Measurements from ENCODE around the gene TAOK3. TPM values are rescaled to one million over a fixed set of nuclear protein-coding genes. Genes with fewer than 3 reads are reported as not detected.

Gene TAOK3
- total RNA-seq, 1 donor, result 27.8 TPM

DNA sequence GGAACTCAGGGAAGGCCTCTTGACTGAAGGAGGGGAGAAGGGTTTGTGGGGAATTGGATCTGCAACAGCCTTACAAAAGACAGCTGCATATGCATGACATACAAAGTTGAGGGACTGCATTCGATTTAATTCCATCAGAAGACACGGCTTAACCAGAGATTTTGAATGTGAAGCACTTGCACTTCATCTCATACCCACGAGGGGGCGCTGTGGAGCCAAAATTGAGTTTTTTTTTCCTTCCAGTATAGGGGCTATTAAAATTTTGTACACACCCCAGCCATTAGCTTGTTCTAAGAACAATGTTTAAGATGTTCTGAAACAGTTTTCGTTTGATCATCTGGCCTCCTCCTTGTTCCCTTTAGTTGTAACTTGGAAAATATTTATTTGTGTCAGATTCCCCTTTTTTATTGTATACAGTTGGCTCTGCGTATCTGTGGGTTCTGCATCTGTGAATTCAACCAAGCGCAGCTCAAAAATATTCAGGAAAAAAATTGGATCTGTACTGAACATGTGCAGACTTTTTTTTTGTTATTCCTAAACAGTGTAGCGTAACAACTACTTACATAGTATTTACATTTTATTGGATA, 5.3 kb upstream of the TAOK3 start:
- DNase-seq (ENCODE audit: low read depth), result peak; percentile 71
- TF ChIP-seq, protein P1, sequence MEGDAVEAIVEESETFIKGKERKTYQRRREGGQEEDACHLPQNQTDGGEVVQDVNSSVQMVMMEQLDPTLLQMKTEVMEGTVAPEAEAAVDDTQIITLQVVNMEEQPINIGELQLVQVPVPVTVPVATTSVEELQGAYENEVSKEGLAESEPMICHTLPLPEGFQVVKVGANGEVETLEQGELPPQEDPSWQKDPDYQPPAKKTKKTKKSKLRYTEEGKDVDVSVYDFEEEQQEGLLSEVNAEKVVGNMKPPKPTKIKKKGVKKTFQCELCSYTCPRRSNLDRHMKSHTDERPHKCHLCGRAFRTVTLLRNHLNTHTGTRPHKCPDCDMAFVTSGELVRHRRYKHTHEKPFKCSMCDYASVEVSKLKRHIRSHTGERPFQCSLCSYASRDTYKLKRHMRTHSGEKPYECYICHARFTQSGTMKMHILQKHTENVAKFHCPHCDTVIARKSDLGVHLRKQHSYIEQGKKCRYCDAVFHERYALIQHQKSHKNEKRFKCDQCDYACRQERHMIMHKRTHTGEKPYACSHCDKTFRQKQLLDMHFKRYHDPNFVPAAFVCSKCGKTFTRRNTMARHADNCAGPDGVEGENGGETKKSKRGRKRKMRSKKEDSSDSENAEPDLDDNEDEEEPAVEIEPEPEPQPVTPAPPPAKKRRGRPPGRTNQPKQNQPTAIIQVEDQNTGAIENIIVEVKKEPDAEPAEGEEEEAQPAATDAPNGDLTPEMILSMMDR (IDR thresholded peaks at IDR 0.05; ENCODE audit: insufficient read depth, low read length), result peak; percentile 92
- peak overlapping the region; percentile 89 for H3K4me3 ChIP-seq (ENCODE audit: low read depth, low read length)

DNA sequence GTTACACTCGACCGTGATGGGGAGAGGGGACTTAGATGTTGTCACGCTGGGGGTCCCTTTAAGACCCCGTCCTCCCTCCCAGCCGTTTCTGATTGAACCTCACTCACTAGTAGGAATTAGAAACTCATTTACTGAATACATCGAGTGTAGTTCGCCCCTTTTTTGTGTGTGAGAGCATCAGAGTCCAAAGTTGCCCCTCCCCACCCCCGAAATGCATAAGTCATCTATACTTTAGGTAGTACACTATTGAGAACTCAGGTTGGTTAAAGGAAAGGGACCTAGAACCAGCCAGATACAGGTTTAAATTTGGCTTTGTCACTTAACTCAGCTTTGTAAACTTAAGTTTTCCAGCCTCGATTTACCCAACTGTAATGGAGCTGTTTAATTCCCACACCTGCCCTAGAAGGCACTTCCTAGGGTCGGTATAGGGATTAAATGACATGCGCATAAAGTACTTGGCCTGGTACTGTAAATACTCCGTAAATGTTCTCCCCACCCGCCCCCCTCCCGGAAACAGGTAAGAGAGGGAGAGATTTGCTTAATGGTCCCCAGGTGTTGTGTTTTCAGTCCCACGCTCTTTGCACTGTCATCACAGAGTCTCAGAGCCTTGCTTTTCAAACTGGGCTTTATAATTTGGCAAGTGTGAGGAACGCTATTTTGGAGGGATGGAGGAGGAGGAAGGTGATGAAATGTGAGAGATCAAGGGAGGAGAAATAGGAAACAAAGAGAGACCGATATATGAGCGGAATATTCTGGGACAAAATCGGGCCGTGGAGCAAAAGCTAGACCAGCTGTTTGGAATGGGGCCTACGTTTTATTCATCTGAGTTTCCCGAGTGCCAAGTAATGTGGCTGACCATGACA, 4.5 kb upstream of the TAOK3 start:
- DNase-seq (ENCODE audit: low read depth), result no peak
- TF ChIP-seq, protein P1 (IDR thresholded peaks at IDR 0.05; ENCODE audit: insufficient read depth, low read length), result no peak
- peak overlapping the region; percentile 89 for H3K4me3 ChIP-seq (ENCODE audit: low read depth, low read length)

DNA sequence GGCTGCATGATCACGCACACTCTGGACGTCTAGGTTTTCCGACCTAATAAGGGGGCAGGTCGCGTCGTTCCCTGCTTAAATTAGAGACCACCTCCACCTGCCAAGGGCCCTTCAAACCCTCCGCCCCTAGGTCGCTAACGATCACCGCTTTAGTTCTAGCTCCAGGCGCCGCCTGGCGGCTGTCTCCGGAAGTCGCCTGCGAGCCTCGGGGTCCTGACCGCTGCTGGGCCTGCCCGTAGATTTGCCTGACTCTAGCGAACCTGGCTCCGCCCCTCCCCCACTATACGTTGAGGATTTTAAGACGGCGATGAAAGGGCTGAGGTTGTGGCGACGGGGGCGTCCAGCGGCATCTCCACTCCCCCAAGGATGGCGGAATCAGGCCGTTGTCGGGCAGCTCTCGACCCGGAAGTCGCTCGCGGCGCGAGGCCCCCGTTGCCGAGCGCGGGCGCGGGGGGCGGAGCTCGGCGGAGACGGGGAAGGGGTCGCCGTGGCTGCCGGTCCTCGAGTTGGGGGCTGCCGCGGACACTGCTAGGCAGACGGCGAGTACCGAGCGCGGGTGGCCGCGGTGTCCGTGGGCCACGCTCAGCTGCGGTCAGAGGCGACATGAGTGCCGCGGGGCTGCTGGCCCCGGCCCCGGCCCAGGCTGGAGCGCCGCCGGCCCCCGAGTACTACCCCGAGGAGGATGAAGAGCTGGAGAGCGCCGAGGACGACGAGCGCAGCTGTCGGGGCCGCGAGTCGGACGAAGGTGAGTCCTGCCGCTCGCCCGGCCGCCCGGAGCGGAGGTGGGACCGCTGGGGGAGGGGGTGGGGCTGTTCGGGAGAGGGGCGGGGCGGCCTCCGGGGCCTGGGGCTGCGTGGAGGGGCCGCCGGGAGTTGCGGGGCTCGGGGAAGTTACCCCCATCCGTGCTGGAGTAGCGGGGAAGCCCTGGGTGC, 3.6 kb upstream of the TAOK3 start, which contains the start of gene SUDS3:
Gene SUDS3, plus strand, starts transcription at position 467 of the 932 bp plus-strand sequence. Its CDS starts 137 bp downstream, at position 604.
- TF ChIP-seq, protein P1 (IDR thresholded peaks at IDR 0.05; ENCODE audit: insufficient read depth, low read length), result peak; percentile 97
- H3K4me3 ChIP-seq (ENCODE audit: low read depth, low read length), result peak within 1 kb of the TSS; percentile 89
- peak; percentile 83 for DNase-seq (ENCODE audit: low read depth)

DNA sequence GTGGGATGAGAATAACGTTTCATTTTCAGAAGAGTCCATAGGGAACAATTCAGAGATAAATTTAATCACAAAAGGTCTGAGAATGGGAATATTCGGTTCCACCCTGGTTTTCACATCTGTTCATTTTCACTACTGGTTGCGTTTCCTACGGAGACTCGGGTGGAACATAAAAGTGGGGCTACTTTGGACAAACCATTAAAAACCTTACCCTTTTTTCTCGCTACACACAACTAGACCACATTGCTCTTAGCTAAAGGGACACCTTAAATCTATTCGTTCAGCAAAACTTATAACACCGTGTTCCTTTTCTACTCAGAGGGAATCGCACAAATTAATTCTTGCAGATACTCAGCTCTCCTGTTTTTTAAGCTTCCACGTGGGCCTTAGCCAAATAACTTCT, 2.6 kb upstream of the TAOK3 start:
- H3K4me3 ChIP-seq (ENCODE audit: low read depth, low read length), result no peak overlapping the region
- TF ChIP-seq, protein P1 (IDR thresholded peaks at IDR 0.05; ENCODE audit: insufficient read depth, low read length), result no peak
- no peak for DNase-seq (ENCODE audit: low read depth)

DNA sequence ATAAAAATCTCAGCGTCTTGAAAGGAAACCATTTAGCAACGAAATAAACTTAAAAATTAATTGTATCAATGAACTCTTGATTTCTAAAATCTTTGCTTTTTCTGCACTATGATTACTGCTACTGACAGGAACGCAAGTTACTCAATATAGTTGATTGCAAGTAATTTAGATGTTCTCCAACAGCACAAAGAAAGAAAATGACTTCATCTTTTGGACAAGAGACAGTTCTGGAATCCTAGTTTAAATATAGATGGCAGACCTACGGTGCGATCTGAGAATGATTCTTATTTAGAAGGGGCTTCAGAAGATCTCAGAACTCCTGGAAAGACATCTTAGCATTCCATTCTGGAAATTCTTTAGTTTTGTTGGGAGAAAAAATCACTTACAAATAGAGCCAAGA, 2.2 kb upstream of the TAOK3 start:
- TF ChIP-seq, protein P1 (IDR thresholded peaks at IDR 0.05; ENCODE audit: insufficient read depth, low read length), result no peak
- peak; percentile 62 for DNase-seq (ENCODE audit: low read depth)
- H3K4me3 ChIP-seq (ENCODE audit: low read depth, low read length), result no peak overlapping the region

DNA sequence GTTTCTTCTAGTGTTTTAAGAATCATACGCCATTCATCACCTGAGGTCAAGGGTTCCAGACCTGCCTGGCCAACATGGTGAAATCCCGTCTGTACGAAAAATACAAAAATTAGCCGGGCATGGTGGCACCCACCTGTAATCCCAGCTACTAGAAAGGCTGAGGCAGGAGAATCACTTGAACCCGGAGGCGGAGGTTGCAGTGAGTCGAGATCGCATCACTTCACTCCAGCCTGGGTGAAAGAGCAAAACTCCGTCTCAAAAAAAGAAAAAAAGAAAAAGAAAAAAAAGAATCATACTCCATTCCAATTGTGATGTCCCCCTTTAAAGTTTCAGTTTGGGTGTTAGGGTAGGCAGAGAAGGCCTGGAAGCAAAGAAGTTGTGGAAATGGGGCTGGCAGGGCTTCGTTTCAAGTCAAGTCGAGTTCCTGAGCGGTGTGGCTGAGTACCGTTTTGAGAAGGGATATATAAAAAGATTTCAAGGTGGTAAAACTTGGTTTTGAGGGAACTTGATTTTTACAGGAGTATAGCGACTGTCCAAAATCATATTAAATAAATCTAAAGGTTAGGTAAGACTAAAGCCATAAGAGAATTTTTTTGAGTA, 1.5 kb upstream of the TAOK3 start:
- DNase-seq (ENCODE audit: low read depth), result no peak
- H3K4me3 ChIP-seq (ENCODE audit: low read depth, low read length), result no peak overlapping the region
- TF ChIP-seq, protein P1 (IDR thresholded peaks at IDR 0.05; ENCODE audit: insufficient read depth, low read length), result no peak

All from fibroblast of the aortic adventitia (primary cell).